ENCODE data around the gene ATP8B1.

DNA sequence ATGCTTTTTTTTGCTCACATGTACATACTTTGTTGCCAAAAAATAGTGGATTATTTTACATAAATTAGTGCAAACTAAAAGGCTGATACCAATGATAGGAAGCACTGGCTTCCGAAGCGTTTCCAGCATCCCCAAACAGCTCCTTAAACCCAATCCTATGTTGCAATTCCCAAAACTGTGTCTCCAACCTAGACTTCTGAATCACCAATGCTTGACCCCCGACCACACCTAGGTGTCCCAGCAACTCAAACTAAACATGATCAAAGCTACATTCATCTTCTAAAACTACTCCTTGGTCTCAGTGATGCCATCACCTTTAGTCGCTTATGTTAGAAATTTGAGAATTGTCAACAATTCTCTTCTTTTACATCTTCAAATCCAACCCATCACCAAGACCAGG is 13.4 kb downstream of the ATP8B1 start:
- TF ChIP-seq, protein P1, sequence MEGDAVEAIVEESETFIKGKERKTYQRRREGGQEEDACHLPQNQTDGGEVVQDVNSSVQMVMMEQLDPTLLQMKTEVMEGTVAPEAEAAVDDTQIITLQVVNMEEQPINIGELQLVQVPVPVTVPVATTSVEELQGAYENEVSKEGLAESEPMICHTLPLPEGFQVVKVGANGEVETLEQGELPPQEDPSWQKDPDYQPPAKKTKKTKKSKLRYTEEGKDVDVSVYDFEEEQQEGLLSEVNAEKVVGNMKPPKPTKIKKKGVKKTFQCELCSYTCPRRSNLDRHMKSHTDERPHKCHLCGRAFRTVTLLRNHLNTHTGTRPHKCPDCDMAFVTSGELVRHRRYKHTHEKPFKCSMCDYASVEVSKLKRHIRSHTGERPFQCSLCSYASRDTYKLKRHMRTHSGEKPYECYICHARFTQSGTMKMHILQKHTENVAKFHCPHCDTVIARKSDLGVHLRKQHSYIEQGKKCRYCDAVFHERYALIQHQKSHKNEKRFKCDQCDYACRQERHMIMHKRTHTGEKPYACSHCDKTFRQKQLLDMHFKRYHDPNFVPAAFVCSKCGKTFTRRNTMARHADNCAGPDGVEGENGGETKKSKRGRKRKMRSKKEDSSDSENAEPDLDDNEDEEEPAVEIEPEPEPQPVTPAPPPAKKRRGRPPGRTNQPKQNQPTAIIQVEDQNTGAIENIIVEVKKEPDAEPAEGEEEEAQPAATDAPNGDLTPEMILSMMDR (IDR thresholded peaks at IDR 0.05): no peak
- no peak for TF ChIP-seq POLR2A (IDR thresholded peaks at IDR 0.05)
